T-helper 17 cell (primary cell): Measurements from ENCODE around the gene PLEKHS1. TPM values are rescaled to one million over a fixed set of nuclear protein-coding genes. Genes with fewer than 3 reads are reported as not detected.
"Not testable (repeated sequence)": the region's sequence is repeated elsewhere in the genome, so short reads cannot be mapped to it uniquely, and the experiment has no call there.

ENCODE experiments used
- ATAC-seq: fragments of 150-1000 bp; cut with Tn5 transposase; 2 replicates; pipeline ENCODE4 v1.10.0; 2021; ENCODE audit warnings: mild to moderate bottlenecking, moderate library complexity
- DNase-seq, 3 donors: peaks; one replicate each; pipeline versions ENCODE4 v3.0.0 to v3.0.0-alpha.2; 2020 to 2021
- H3K9me3 ChIP-seq: one replicate; pipeline ENCODE4 v1.7.0; 2013; ENCODE audit warnings: low read length, mild to moderate bottlenecking; ENCODE audit not compliant: control insufficient read depth, poor library complexity, severe bottlenecking
- H3K27ac Mint-ChIP-seq: one replicate; pipeline ENCODE4 v1.8.0; 2022; ENCODE audit warnings: mild to moderate bottlenecking, moderate library complexity, mixed read lengths
- H3K27me3 Mint-ChIP-seq: one replicate; pipeline ENCODE4 v1.8.0; 2022; ENCODE audit warnings: mixed read lengths
- H3K36me3 Mint-ChIP-seq: one replicate; pipeline ENCODE4 v1.8.0; 2022; ENCODE audit warnings: low read depth, mixed read lengths
- H3K4me1 Mint-ChIP-seq: one replicate; pipeline ENCODE4 v1.8.0; 2022; ENCODE audit warnings: mild to moderate bottlenecking, mixed read lengths
- H3K4me3 Mint-ChIP-seq: one replicate; pipeline ENCODE4 v1.8.0; 2022; ENCODE audit warnings: mild to moderate bottlenecking, moderate library complexity, mixed read lengths
- total RNA-seq, 4 donors: library from RNA in 2 of 4; stranded (reverse) in 2 of 4; gene quantifications; one replicate each; pipeline ENCODE4 v1.2.3 and lab custom pipeline; 2022 to 2026

The PLEKHS1 gene
- total RNA-seq, 2 donors from 2014 or later = 0.13 TPM; not detected in 1

GRCh38 chr10:113782367-113782766 lies 30.9 kb downstream of the PLEKHS1 start:
- Mint-ChIP-seq H3K4me3 (no peak overlapping the region), H3K27me3 (peaks cover 26% of the 10 kb centered on the region), H3K4me1 (no peaks in the 10 kb centered on the region), H3K36me3 (peaks cover 3% of the 10 kb centered on the region), H3K27ac (no peak overlapping the region)
- no peaks in the 10 kb centered on the region for H3K9me3 ChIP-seq
- ATAC-seq (no peak), DNase-seq (no peak)

- H3K4me3 Mint-ChIP-seq = no peak overlapping the region
- no peak for DNase-seq
- H3K4me1 Mint-ChIP-seq = no peaks in the 10 kb centered on the region
- peaks cover 33% of the 10 kb centered on the region for H3K27me3 Mint-ChIP-seq
- no peaks in the 10 kb centered on the region for H3K9me3 ChIP-seq
- H3K36me3 Mint-ChIP-seq = peaks cover 3% of the 10 kb centered on the region
- H3K27ac Mint-ChIP-seq = no peak overlapping the region
- ATAC-seq = no peak
Observed at GRCh38 chr10:113782986-113783704, 31.7 kb downstream of the PLEKHS1 start.

- DNase-seq (no peak), ATAC-seq (no peak)
- Mint-ChIP-seq H3K4me3 (no peak overlapping the region), H3K27me3 (peaks cover 34% of the 10 kb centered on the region), H3K36me3 (no peaks in the 10 kb centered on the region), H3K27ac (no peak overlapping the region), H3K4me1 (no peaks in the 10 kb centered on the region)
- H3K9me3 ChIP-seq = no peaks in the 10 kb centered on the region
Observed at GRCh38 chr10:113788604-113789083, 37.2 kb downstream of the PLEKHS1 start.

GRCh38 chr10:113791691-113792090 lies 40.2 kb downstream of the PLEKHS1 start:
- peaks cover 55% of the 10 kb centered on the region for H3K27me3 Mint-ChIP-seq
- H3K27ac Mint-ChIP-seq = no peak overlapping the region
- no peak for ATAC-seq
- H3K4me3 Mint-ChIP-seq = no peak overlapping the region
- no peaks in the 10 kb centered on the region for H3K4me1 Mint-ChIP-seq
- no peak for DNase-seq
- no peaks in the 10 kb centered on the region for H3K9me3 ChIP-seq
- H3K36me3 Mint-ChIP-seq = no peaks in the 10 kb centered on the region

GRCh38 chr10:113801569-113801968 lies 50.1 kb downstream of the PLEKHS1 start:
- ATAC-seq (no peak), DNase-seq (no peak)
- H3K9me3 ChIP-seq = no peaks in the 10 kb centered on the region
- no peak overlapping the region for H3K27ac Mint-ChIP-seq
- peaks cover 53% of the 10 kb centered on the region for H3K27me3 Mint-ChIP-seq
- no peak overlapping the region for H3K4me3 Mint-ChIP-seq
- H3K4me1 Mint-ChIP-seq = peaks cover 6% of the 10 kb centered on the region
- H3K36me3 Mint-ChIP-seq = peaks cover 3% of the 10 kb centered on the region

GRCh38 chr10:113802997-113803396 lies 51.5 kb downstream of the PLEKHS1 start:
- DNase-seq (no peak), ATAC-seq (no peak)
- peaks cover 3% of the 10 kb centered on the region for H3K36me3 Mint-ChIP-seq
- H3K27ac Mint-ChIP-seq = no peak overlapping the region
- peaks cover 6% of the 10 kb centered on the region for H3K4me1 Mint-ChIP-seq
- peaks cover 54% of the 10 kb centered on the region for H3K27me3 Mint-ChIP-seq
- H3K9me3 ChIP-seq = no peaks in the 10 kb centered on the region
- no peak overlapping the region for H3K4me3 Mint-ChIP-seq

- no peak overlapping the region for H3K4me3 Mint-ChIP-seq
- no peaks in the 10 kb centered on the region for H3K9me3 ChIP-seq
- peaks cover 9% of the 10 kb centered on the region for H3K36me3 Mint-ChIP-seq
- H3K4me1 Mint-ChIP-seq = peaks cover 3% of the 10 kb centered on the region
- DNase-seq = no peak
- peaks cover 69% of the 10 kb centered on the region for H3K27me3 Mint-ChIP-seq
- no peak overlapping the region for H3K27ac Mint-ChIP-seq
- no peak for ATAC-seq
Observed at GRCh38 chr10:113806503-113806902, 55.0 kb downstream of the PLEKHS1 start.

GRCh38 chr10:113808168-113808567 lies 56.7 kb downstream of the PLEKHS1 start:
- ATAC-seq = no peak
- H3K36me3 Mint-ChIP-seq = peaks cover 9% of the 10 kb centered on the region
- H3K27me3 Mint-ChIP-seq = peaks cover 63% of the 10 kb centered on the region
- H3K4me3 Mint-ChIP-seq = no peak overlapping the region
- no peaks in the 10 kb centered on the region for H3K9me3 ChIP-seq
- no peak for DNase-seq
- H3K27ac Mint-ChIP-seq = no peak overlapping the region
- H3K4me1 Mint-ChIP-seq = peaks cover 3% of the 10 kb centered on the region

GRCh38 chr10:113814700-113815099 lies 63.2 kb downstream of the PLEKHS1 start:
- not testable (repeated sequence) for H3K9me3 ChIP-seq, ATAC-seq, H3K27ac Mint-ChIP-seq, DNase-seq, H3K36me3 Mint-ChIP-seq, H3K4me3 Mint-ChIP-seq, H3K4me1 Mint-ChIP-seq
- peaks cover 13% of the 10 kb centered on the region for H3K27me3 Mint-ChIP-seq

- no peaks in the 10 kb centered on the region for H3K9me3 ChIP-seq
- ATAC-seq (no peak), DNase-seq (no peak)
- peaks cover 24% of the 10 kb centered on the region for H3K27me3 Mint-ChIP-seq
- no peak overlapping the region for H3K4me3 Mint-ChIP-seq
- no peak overlapping the region for H3K27ac Mint-ChIP-seq
- H3K36me3 Mint-ChIP-seq = no peaks in the 10 kb centered on the region
- H3K4me1 Mint-ChIP-seq = no peaks in the 10 kb centered on the region
Observed at GRCh38 chr10:113819989-113820388, 68.5 kb downstream of the PLEKHS1 start.

- Mint-ChIP-seq H3K4me3 (no peak overlapping the region), H3K27me3 (peaks cover 24% of the 10 kb centered on the region), H3K4me1 (no peaks in the 10 kb centered on the region), H3K27ac (no peak overlapping the region), H3K36me3 (no peaks in the 10 kb centered on the region)
- no peaks in the 10 kb centered on the region for H3K9me3 ChIP-seq
- no peak for DNase-seq
- ATAC-seq = no peak
Observed at GRCh38 chr10:113820507-113820906, 69.0 kb downstream of the PLEKHS1 start.

GRCh38 chr10:113821306-113821705 lies 69.8 kb downstream of the PLEKHS1 start:
- ATAC-seq, H3K27ac Mint-ChIP-seq, H3K36me3 Mint-ChIP-seq, H3K9me3 ChIP-seq, DNase-seq, H3K4me3 Mint-ChIP-seq, H3K4me1 Mint-ChIP-seq: not testable (repeated sequence)
- H3K27me3 Mint-ChIP-seq = peaks cover 24% of the 10 kb centered on the region

- no peaks in the 10 kb centered on the region for H3K9me3 ChIP-seq
- H3K4me1 Mint-ChIP-seq = no peaks in the 10 kb centered on the region
- no peaks in the 10 kb centered on the region for H3K36me3 Mint-ChIP-seq
- peaks cover 24% of the 10 kb centered on the region for H3K27me3 Mint-ChIP-seq
- ATAC-seq (no peak), DNase-seq (no peak)
- H3K4me3 Mint-ChIP-seq = no peak overlapping the region
- H3K27ac Mint-ChIP-seq = no peak overlapping the region
Observed at GRCh38 chr10:113822174-113822573, 70.7 kb downstream of the PLEKHS1 start.

- H3K4me1 Mint-ChIP-seq = no peaks in the 10 kb centered on the region
- no peak for ATAC-seq
- no peak overlapping the region for H3K4me3 Mint-ChIP-seq
- no peak for DNase-seq
- H3K27ac Mint-ChIP-seq = no peak overlapping the region
- H3K27me3 Mint-ChIP-seq = peaks cover 26% of the 10 kb centered on the region
- no peaks in the 10 kb centered on the region for H3K36me3 Mint-ChIP-seq
- no peaks in the 10 kb centered on the region for H3K9me3 ChIP-seq
Observed at GRCh38 chr10:113823389-113823788, 71.9 kb downstream of the PLEKHS1 start.
